Measurements from ENCODE around the gene PRDM12. TPM values are rescaled to one million over a fixed set of nuclear protein-coding genes. Genes with fewer than 3 reads are reported as not detected.

Gene PRDM12
- total RNA-seq, 1 donor from 2014 or later, result not detected

- DNase-seq (ENCODE audit: low spot score in 2 of 2), result no peak
- Histone ChIP-seq H3K4me1 (peaks cover 0 to 22% of the 10 kb centered on the region in 2 donors), H3K4me3 (no peak overlapping the region), H3K36me3 (no peaks in the 10 kb centered on the region), H3K27ac (no peak overlapping the region), H3K27me3 (peaks cover 13% of the 10 kb centered on the region), H3K9me3 (no peaks in the 10 kb centered on the region)
- intact Hi-C loops (cut with DNase I), result no loop called here
- TF ChIP-seq, protein P1, sequence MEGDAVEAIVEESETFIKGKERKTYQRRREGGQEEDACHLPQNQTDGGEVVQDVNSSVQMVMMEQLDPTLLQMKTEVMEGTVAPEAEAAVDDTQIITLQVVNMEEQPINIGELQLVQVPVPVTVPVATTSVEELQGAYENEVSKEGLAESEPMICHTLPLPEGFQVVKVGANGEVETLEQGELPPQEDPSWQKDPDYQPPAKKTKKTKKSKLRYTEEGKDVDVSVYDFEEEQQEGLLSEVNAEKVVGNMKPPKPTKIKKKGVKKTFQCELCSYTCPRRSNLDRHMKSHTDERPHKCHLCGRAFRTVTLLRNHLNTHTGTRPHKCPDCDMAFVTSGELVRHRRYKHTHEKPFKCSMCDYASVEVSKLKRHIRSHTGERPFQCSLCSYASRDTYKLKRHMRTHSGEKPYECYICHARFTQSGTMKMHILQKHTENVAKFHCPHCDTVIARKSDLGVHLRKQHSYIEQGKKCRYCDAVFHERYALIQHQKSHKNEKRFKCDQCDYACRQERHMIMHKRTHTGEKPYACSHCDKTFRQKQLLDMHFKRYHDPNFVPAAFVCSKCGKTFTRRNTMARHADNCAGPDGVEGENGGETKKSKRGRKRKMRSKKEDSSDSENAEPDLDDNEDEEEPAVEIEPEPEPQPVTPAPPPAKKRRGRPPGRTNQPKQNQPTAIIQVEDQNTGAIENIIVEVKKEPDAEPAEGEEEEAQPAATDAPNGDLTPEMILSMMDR (IDR thresholded peaks at IDR 0.05), result no peak
These were observed 3.8 kb downstream of the PRDM12 start for GRCh38 chr9:130668196-130668595.

DNA sequence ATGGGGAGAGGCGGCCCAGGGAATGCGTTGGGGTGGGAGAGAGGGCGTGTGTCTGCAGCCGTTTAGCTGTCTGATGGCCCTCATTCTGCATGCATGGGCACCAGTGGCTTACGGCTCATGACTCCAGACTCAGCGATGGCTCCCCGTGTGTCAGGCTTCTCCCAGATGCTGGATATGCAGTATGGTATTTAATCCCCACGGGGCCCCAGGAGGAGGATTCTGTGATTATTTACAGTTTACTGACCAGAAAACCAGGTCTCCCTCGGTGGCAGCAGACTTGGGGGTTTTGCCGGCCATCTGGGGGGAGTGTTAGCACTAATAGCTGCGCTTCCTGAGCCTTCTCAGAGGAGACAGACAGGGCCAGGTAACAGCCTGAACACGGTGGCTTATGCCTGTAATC, 4.3 kb downstream of the PRDM12 start:
- DNase-seq (ENCODE audit: low spot score in 2 of 2), result no peak
- H3K9me3 ChIP-seq, result no peaks in the 10 kb centered on the region
- intact Hi-C loops (cut with DNase I), result no loop called here

DNA sequence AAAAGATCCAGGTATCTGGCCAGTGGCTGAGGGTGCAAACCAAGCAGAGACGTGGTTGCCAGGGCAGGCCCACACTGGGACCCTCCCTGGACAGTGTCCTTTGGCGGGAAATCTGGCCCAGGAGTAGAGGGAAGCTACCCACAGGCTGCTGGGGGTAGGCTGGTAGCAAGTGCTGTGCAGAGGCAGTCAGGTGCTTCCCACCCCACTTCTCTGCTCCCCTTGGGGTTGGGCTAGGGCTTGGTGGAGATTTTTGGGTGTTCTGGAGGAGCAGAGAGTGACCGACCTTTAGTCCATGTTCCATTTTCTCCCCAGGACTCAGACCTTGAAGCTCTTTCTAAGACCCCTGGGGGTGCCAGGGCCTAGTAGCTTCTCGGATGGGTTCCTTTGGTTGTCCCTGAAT, 5.6 kb downstream of the PRDM12 start:
- DNase-seq (ENCODE audit: low spot score in 2 of 2), result no peak

More for the DNA sequence above, 4.3 kb downstream of the PRDM12 start:
- no peaks in the 10 kb centered on the region for H3K36me3 ChIP-seq
- no peak overlapping the region for H3K27ac ChIP-seq
- TF ChIP-seq, protein P1 (IDR thresholded peaks at IDR 0.05), result no peak
- peaks cover 0 to 19% of the 10 kb centered on the region in 2 donors for H3K4me1 ChIP-seq
- H3K27me3 ChIP-seq, result peaks cover 13% of the 10 kb centered on the region
- no peak overlapping the region for H3K4me3 ChIP-seq

GRCh38 chr9:130670644-130671043, 6.2 kb downstream of the PRDM12 start:
- H3K36me3 ChIP-seq, result no peaks in the 10 kb centered on the region
- intact Hi-C loops (cut with DNase I), result no loop called here
- H3K27ac ChIP-seq, result no peak overlapping the region

More for the DNA sequence above, 5.6 kb downstream of the PRDM12 start:
- no peaks in the 10 kb centered on the region for H3K9me3 ChIP-seq
- TF ChIP-seq, protein P1 (IDR thresholded peaks at IDR 0.05), result no peak
- H3K36me3 ChIP-seq, result no peaks in the 10 kb centered on the region
- no peak overlapping the region for H3K4me3 ChIP-seq
- peaks cover 13% of the 10 kb centered on the region for H3K27me3 ChIP-seq
- peaks cover 0 to 10% of the 10 kb centered on the region in 2 donors for H3K4me1 ChIP-seq
- intact Hi-C loops (cut with DNase I), result no loop called here
- H3K27ac ChIP-seq, result no peak overlapping the region

GRCh38 chr9:130672466-130672865, 8.1 kb downstream of the PRDM12 start:
- Histone ChIP-seq H3K27me3 (no peaks in the 10 kb centered on the region), H3K27ac (no peak overlapping the region), H3K4me3 (no peak overlapping the region), H3K9me3 (no peaks in the 10 kb centered on the region), H3K36me3 (no peaks in the 10 kb centered on the region), H3K4me1 (no peaks in the 10 kb centered on the region)
- DNase-seq (ENCODE audit: low spot score in 2 of 2), result no peak
- intact Hi-C loops (cut with DNase I), result no loop called here
- TF ChIP-seq, protein P1 (IDR thresholded peaks at IDR 0.05), result no peak

More at GRCh38 chr9:130670644-130671043, 6.2 kb downstream of the PRDM12 start:
- TF ChIP-seq, protein P1 (IDR thresholded peaks at IDR 0.05), result no peak
- H3K27me3 ChIP-seq, result peaks cover 9% of the 10 kb centered on the region
- DNase-seq (ENCODE audit: low spot score in 2 of 2), result no peak
- no peak overlapping the region for H3K4me3 ChIP-seq
- H3K4me1 ChIP-seq, result peaks cover 0 to 5% of the 10 kb centered on the region in 2 donors
- no peaks in the 10 kb centered on the region for H3K9me3 ChIP-seq

Data from ascending aorta (tissue), 2 donors.